CD4-positive, CD25-positive, alpha-beta regulatory T cell (primary cell): ENCODE measurements around the gene SHC3. TPM values are rescaled to one million over a fixed set of nuclear protein-coding genes. Genes with fewer than 3 reads are reported as not detected.

Experiments used
- ATAC-seq, 2 donors: fragments of 150-1000 bp; cut with Tn5 transposase; one replicate each; pipeline ENCODE4 v1.10.0; 2021; ENCODE audit warnings: low read depth in 2 of 2, moderate number of reproducible peaks in 2 of 2, moderate library complexity in 1 of 2
- DNase-seq, 3 donors: peaks; one replicate each; pipeline versions ENCODE4 v3.0.0 to v3.0.0-alpha.2; 2012 to 2022; ENCODE audit warnings: mixed read lengths in 1 of 3
- H3K27ac ChIP-seq: one replicate; pipeline ENCODE4 v1.7.0; 2013; ENCODE audit warnings: mild to moderate bottlenecking, low read length; ENCODE audit not compliant: insufficient read depth, poor library complexity, severe bottlenecking
- H3K27me3 ChIP-seq: one replicate; pipeline ENCODE4 v1.7.0; 2013; ENCODE audit warnings: low read length; ENCODE audit not compliant: control insufficient read depth, insufficient read depth
- H3K36me3 ChIP-seq: one replicate; pipeline ENCODE4 v1.7.0; 2013; ENCODE audit warnings: mild to moderate bottlenecking, low read length, moderate library complexity; ENCODE audit not compliant: control insufficient read depth, insufficient read depth
- H3K4me1 ChIP-seq: 2 replicates; pipeline ENCODE4 v1.7.0; 2013; ENCODE audit warnings: mild to moderate bottlenecking, low read length; ENCODE audit not compliant: insufficient read depth, control insufficient read depth, poor library complexity, severe bottlenecking
- H3K4me3 ChIP-seq: one replicate; pipeline ENCODE4 v1.7.0; 2013; ENCODE audit warnings: low read depth, mild to moderate bottlenecking, low read length, moderate library complexity
- H3K9me3 ChIP-seq, 2 experiments: 1 replicate in 1 of 2; 2 replicates in 1 of 2; pipeline ENCODE4 v1.7.0; 2013; ENCODE audit warnings: low read length in 2 of 2, mild to moderate bottlenecking in 1 of 2, moderate library complexity in 1 of 2; ENCODE audit not compliant: control insufficient read depth in 2 of 2
- H3K27ac Mint-ChIP-seq, 3 donors: one replicate each; pipeline ENCODE4 v1.8.0; 2020 to 2022; ENCODE audit warnings: mild to moderate bottlenecking in 3 of 3, mixed read lengths in 3 of 3, moderate library complexity in 2 of 3
- H3K27me3 Mint-ChIP-seq: one replicate; pipeline ENCODE4 v1.8.0; 2022; ENCODE audit warnings: mild to moderate bottlenecking, mixed read lengths
- H3K36me3 Mint-ChIP-seq: one replicate; pipeline ENCODE4 v1.8.0; 2020; ENCODE audit warnings: mixed read lengths
- H3K4me1 Mint-ChIP-seq, 4 donors: one replicate each; pipeline ENCODE4 v1.8.0; 2020 to 2022; ENCODE audit warnings: mixed read lengths in 4 of 4, mild to moderate bottlenecking in 1 of 4
- H3K4me3 Mint-ChIP-seq, 4 donors: one replicate each; pipeline ENCODE4 v1.8.0; 2020 to 2022; ENCODE audit warnings: mild to moderate bottlenecking in 4 of 4, mixed read lengths in 4 of 4, moderate library complexity in 3 of 4
- H3K9me3 Mint-ChIP-seq, 7 donors: one replicate each; pipeline ENCODE4 v1.8.0; 2020 to 2022; ENCODE audit warnings: mixed read lengths in 7 of 7, mild to moderate bottlenecking in 3 of 7, moderate library complexity in 2 of 7
- polyA plus RNA-seq, 4 donors: library from polyadenylated mRNA; unstranded; fragments of 300-500 nt; fragmentation: Illumina TruSeq; gene quantifications; one replicate each; pipeline ENCODE4 v1.2.3, GENCODE V29; 2021
- total RNA-seq: library from RNA; stranded (reverse); gene quantifications from one replicate; pipeline ENCODE4 v1.2.3, GENCODE V29; 2022

SHC3 gene
- total and polyA plus RNA-seq, 5 donors from 2014 or later, result not detected

GRCh38 chr9:89185980-89186379 lies 7.4 kb upstream of the SHC3 start:
- Mint-ChIP-seq H3K27ac (no peak overlapping the region), H3K36me3 (peaks cover 5% of the 10 kb centered on the region), H3K9me3 (peaks cover 0 to 5% (median 0%) of the 10 kb centered on the region in 7 donors), H3K4me3 (no peak overlapping the region), H3K27me3 (peaks cover 16% of the 10 kb centered on the region), H3K4me1 (no peaks in the 10 kb centered on the region)
- ATAC-seq, result no peak
- Histone ChIP-seq H3K9me3 (peaks cover 0 to 2% of the 10 kb centered on the region in 2 experiments), H3K36me3 (no peaks in the 10 kb centered on the region), H3K4me3 (no peak overlapping the region), H3K27ac (no peak overlapping the region), H3K4me1 (no peaks in the 10 kb centered on the region), H3K27me3 (peaks cover 12% of the 10 kb centered on the region)
- no peak for DNase-seq

- Histone ChIP-seq H3K9me3 (no peaks in the 10 kb centered on the region), H3K36me3 (no peaks in the 10 kb centered on the region), H3K4me3 (no peak overlapping the region), H3K27me3 (peaks cover 28% of the 10 kb centered on the region), H3K27ac (no peak overlapping the region), H3K4me1 (no peaks in the 10 kb centered on the region)
- ATAC-seq (no peak), DNase-seq (no peak)
- Mint-ChIP-seq H3K4me3 (no peak overlapping the region), H3K36me3 (peaks cover 5% of the 10 kb centered on the region), H3K27me3 (peaks cover 28% of the 10 kb centered on the region), H3K9me3 (peaks cover 0 to 5% (median 0%) of the 10 kb centered on the region in 7 donors), H3K27ac (no peak overlapping the region), H3K4me1 (peaks cover 5 to 13% (median 7%) of the 10 kb centered on the region in 4 donors)
Measured at GRCh38 chr9:89183146-89183545, 4.5 kb upstream of the SHC3 start.

DNA sequence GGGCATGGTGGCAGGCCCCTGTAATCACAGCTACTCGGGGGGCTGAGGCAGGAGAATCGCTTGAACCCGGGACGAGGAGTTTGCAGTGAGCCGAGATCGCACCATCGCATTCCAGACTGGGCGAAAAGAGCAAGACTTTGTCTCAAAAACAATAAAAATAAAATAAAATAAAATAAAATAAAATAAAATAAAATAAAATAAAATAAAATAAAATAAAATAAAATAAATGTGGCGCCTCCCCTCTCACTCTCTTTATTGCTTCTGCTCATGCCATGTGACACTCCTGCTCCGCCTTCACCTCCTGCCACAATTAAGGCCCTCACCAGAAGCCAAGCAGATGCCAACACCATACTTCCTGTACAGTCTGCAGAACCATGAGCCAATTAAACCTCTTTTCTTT lies 3.8 kb upstream of the SHC3 start:
- H3K27me3 Mint-ChIP-seq, result peaks cover 28% of the 10 kb centered on the region
- no peak for DNase-seq
- no peaks in the 10 kb centered on the region for H3K4me1 ChIP-seq

DNA sequence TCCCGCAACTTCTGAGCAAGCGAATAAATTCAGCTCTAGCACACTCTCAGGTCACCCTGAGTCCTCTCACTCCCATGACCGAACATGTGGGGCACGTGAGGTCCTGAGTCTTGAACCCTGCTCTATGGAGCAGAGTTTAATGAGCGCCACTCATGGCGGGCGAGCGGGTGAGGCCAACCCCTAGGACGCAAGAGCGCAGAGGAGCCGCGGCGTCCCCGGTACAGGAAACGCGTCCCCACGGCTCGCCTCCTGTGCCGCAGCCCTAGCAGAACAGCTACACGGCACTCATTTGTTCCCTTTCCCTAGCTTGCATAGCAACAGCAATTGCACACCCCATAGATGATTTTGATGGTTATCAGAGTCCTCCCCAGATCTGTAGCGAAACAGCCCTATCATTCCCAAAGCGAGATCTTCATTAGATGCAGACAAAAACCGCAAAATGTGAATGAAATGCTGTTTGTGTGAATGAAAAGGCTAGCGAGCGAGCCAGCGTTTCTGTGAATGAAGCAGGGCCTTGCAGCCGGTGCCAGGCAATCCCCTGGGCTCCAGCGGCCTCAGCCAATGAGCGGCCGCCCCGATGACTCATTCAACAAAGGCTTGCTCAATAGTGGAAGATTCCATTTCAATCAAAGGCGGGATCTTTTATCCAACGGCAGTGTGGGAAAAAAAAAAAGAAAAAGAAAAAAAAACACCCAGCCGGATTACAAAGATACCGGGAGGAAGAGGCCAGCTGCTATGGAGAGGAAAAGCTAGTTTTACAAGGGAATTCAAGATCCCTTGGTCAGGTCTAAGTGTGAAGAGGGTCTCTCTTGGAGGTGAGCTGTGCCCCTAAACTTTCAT lies 1.5 kb upstream of the SHC3 start:
- peaks cover 0 to 3% (median 0%) of the 10 kb centered on the region in 7 donors for H3K9me3 Mint-ChIP-seq
- DNase-seq (peak in 1 of 3 donors; percentile 40), ATAC-seq (no peak)
- peaks cover 41% of the 10 kb centered on the region for H3K27me3 Mint-ChIP-seq
- H3K4me1 ChIP-seq, result no peaks in the 10 kb centered on the region
- H3K36me3 ChIP-seq, result no peaks in the 10 kb centered on the region
- H3K27ac Mint-ChIP-seq, result no peak overlapping the region
- no peak overlapping the region for H3K4me3 ChIP-seq
- peaks cover 5 to 16% (median 7%) of the 10 kb centered on the region in 4 donors for H3K4me1 Mint-ChIP-seq
- H3K9me3 ChIP-seq, result no peaks in the 10 kb centered on the region
- H3K27me3 ChIP-seq, result peaks cover 42% of the 10 kb centered on the region
- H3K27ac ChIP-seq, result no peak overlapping the region
- peaks cover under 1% of the 10 kb centered on the region for H3K36me3 Mint-ChIP-seq
- H3K4me3 Mint-ChIP-seq, result peak overlapping the region in 2 of 4 donors; percentile 31

More for the DNA sequence above, 3.8 kb upstream of the SHC3 start:
- peaks cover 5 to 13% (median 7%) of the 10 kb centered on the region in 4 donors for H3K4me1 Mint-ChIP-seq
- H3K27ac Mint-ChIP-seq, result no peak overlapping the region
- H3K27me3 ChIP-seq, result peaks cover 27% of the 10 kb centered on the region
- no peaks in the 10 kb centered on the region for H3K9me3 ChIP-seq
- no peak overlapping the region for H3K4me3 Mint-ChIP-seq
- peaks cover 5% of the 10 kb centered on the region for H3K36me3 Mint-ChIP-seq
- H3K9me3 Mint-ChIP-seq, result peaks cover 0 to 5% (median 0%) of the 10 kb centered on the region in 7 donors
- no peak overlapping the region for H3K4me3 ChIP-seq
- H3K27ac ChIP-seq, result no peak overlapping the region
- no peaks in the 10 kb centered on the region for H3K36me3 ChIP-seq
- no peak for ATAC-seq

GRCh38 chr9:89179540-89179894 lies 899 bp upstream of the SHC3 start:
- Mint-ChIP-seq H3K27ac (no peak overlapping the region), H3K4me1 (peaks cover 5 to 16% (median 7%) of the 10 kb centered on the region in 4 donors), H3K4me3 (peak overlapping the region in 1 of 4 donors; percentile 31), H3K9me3 (peaks cover 0 to 3% (median 0%) of the 10 kb centered on the region in 7 donors), H3K36me3 (no peaks in the 10 kb centered on the region), H3K27me3 (peaks cover 41% of the 10 kb centered on the region)
- H3K4me1 ChIP-seq, result no peaks in the 10 kb centered on the region
- H3K9me3 ChIP-seq, result no peaks in the 10 kb centered on the region
- DNase-seq (no peak), ATAC-seq (no peak)
- H3K4me3 ChIP-seq, result no peak overlapping the region
- no peak overlapping the region for H3K27ac ChIP-seq
- H3K27me3 ChIP-seq, result peaks cover 47% of the 10 kb centered on the region
- no peaks in the 10 kb centered on the region for H3K36me3 ChIP-seq

DNA sequence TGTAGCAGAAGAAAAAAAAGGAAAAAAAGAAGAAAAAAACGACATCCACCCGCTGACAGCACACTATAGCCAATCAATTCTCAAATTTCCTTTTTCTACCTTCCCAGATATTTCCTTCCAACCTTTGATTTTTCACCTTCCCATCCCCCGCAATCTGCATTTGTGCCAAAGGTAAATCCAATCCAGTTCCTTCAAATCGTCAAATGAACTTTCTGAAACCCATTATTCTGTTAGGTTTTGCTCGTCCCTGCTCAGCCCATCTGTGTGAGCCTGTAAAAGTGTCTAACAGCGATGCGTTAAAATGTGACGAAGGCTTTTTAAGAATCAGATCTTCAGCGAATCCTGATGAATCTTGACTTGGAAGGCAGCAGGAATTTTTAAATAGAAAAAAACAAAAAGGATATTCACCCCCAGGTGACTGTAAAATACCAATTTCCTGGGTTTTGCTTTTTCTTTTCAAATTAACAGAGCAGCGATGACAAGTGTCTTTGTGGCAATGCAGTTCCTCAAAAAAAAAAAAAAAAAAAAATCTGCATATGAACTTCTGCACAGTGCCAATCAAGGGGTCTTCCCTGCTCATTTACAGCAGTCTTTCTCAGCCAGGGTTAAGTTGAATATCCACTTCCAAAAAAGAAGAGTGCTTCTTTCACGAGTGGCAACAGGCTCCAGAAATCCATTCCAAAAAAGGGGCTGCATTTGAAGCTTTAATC lies 367 bp upstream of the SHC3 start:
- no peak overlapping the region for H3K4me3 Mint-ChIP-seq
- H3K27ac Mint-ChIP-seq, result no peak overlapping the region
- H3K36me3 ChIP-seq, result no peaks in the 10 kb centered on the region
- peaks cover 41% of the 10 kb centered on the region for H3K27me3 Mint-ChIP-seq
- no peak overlapping the region for H3K27ac ChIP-seq
- DNase-seq (no peak), ATAC-seq (no peak)
- no peaks in the 10 kb centered on the region for H3K4me1 ChIP-seq
- H3K9me3 Mint-ChIP-seq, result peaks cover 0 to 3% (median 0%) of the 10 kb centered on the region in 7 donors
- peaks cover 49% of the 10 kb centered on the region for H3K27me3 ChIP-seq
- no peak overlapping the region for H3K4me3 ChIP-seq
- H3K9me3 ChIP-seq, result no peaks in the 10 kb centered on the region
- peaks cover 5 to 16% (median 7%) of the 10 kb centered on the region in 4 donors for H3K4me1 Mint-ChIP-seq
- no peaks in the 10 kb centered on the region for H3K36me3 Mint-ChIP-seq

DNA sequence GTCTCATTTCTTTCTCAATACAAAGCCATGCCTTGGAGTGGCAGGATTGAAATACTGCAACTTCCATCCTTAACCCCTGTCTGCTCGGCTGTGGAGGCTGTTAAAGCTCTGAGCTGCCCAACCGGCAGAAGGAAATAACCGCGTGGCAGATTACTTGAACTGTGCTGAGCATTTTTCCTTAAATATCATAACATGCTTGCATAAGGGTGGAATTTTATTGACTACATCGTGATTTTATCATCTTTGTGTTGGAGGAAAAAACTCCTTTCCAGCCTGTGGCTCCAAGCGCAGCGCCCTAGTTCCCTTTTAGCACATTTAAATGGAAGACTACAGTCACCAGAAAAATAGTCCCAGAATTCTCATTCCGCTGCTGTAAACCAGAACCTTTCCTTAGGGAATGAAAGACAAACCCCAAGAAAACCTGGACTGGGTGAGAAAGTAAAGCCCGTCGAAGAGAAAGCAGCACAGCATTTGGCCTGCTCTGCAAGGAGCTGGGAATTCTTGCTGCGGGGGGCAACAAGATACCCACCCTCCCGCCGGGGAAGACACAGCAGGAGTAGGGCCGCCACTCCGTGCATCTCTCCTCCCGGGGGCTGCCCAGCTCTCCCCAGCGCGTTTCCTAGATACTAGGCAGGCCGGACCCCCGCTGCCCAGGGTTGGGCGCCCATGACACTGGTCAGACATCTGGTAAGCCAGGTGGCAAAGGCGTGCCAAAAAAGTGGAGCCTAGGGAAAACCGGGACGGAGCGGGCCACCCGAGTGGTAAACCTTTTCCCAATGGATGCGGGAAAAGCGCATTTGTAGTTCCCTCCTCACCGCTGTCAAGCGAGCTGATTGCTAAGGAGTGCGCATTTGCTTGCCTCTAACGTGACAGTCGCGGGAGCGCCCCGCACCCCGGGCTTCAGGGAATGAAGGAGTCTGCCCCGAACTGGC lies 1.3 kb downstream of the SHC3 start:
- peaks cover 49% of the 10 kb centered on the region for H3K27me3 ChIP-seq

More for the DNA sequence above, 1.3 kb downstream of the SHC3 start:
- Histone ChIP-seq H3K27ac (no peak overlapping the region), H3K4me1 (no peaks in the 10 kb centered on the region), H3K4me3 (no peak overlapping the region), H3K9me3 (no peaks in the 10 kb centered on the region), H3K36me3 (no peaks in the 10 kb centered on the region)
- H3K27me3 Mint-ChIP-seq, result peaks cover 47% of the 10 kb centered on the region
- no peak overlapping the region for H3K27ac Mint-ChIP-seq
- peaks cover 5 to 16% (median 7%) of the 10 kb centered on the region in 4 donors for H3K4me1 Mint-ChIP-seq
- H3K4me3 Mint-ChIP-seq, result no peak overlapping the region
- peaks cover 0 to 2% (median 0%) of the 10 kb centered on the region in 7 donors for H3K9me3 Mint-ChIP-seq
- ATAC-seq, result no peak
- no peaks in the 10 kb centered on the region for H3K36me3 Mint-ChIP-seq
- no peak for DNase-seq
